HG03520 (cell line): Measurements from ENCODE around the gene ANKRD13B.

ENCODE experiments used
- ATAC-seq: cut with Tn5 transposase; IDR thresholded peaks from one replicate; pipeline ENCODE4 v1.9.1; 2021; ENCODE audit warnings: mild to moderate bottlenecking, moderate library complexity; ENCODE audit not compliant: unreplicated experiment

The ANKRD13B gene

GRCh38 chr17:29581583-29582253, 11.2 kb upstream of the ANKRD13B start:
- ATAC-seq = no peak

- ATAC-seq = no peak
Measured at GRCh38 chr17:29582254-29582765, 10.6 kb upstream of the ANKRD13B start.

GRCh38 chr17:29582772-29583171, 10.2 kb upstream of the ANKRD13B start:
- ATAC-seq = no peak

GRCh38 chr17:29583324-29584248, 9.3 kb upstream of the ANKRD13B start:
- ATAC-seq = no peak

- no peak for ATAC-seq
Measured at GRCh38 chr17:29584452-29585079, 8.4 kb upstream of the ANKRD13B start.

GRCh38 chr17:29585080-29585751, 7.7 kb upstream of the ANKRD13B start:
- ATAC-seq = no peak

GRCh38 chr17:29586676-29587469, 6.1 kb upstream of the ANKRD13B start:
- no peak for ATAC-seq

GRCh38 chr17:29587591-29587990, 5.3 kb upstream of the ANKRD13B start:
- no peak for ATAC-seq

GRCh38 chr17:29588017-29588561, 4.8 kb upstream of the ANKRD13B start:
- ATAC-seq = no peak

- no peak for ATAC-seq
Measured at GRCh38 chr17:29588562-29589411, 4.1 kb upstream of the ANKRD13B start.

- ATAC-seq = peak; percentile 42
Measured at GRCh38 chr17:29589524-29590410, 3.2 kb upstream of the ANKRD13B start, which contains the start of gene GIT1. Gene GIT1 (minus strand): TSS chr17:29589648. CDS start chr17:29589378, 270 bp downstream.

GRCh38 chr17:29590411-29591145, 2.4 kb upstream of the ANKRD13B start:
- ATAC-seq = no peak

- ATAC-seq = no peak
Measured at GRCh38 chr17:29591146-29591736, 1.7 kb upstream of the ANKRD13B start.

- no peak for ATAC-seq
Measured at GRCh38 chr17:29591737-29592608, 959 bp upstream of the ANKRD13B start.

GRCh38 chr17:29593591-29594518, 923 bp downstream of the ANKRD13B start:
- ATAC-seq = no peak
